Stimulated activated CD8-positive, alpha-beta memory T cell treated with anti-CD3 and anti-CD28 coated beads, Interleukin-15, amount 100 ng/mL, for 4 hours (primary cell): ENCODE results near the gene OTULIN.
A peak's percentile ranks its signal among the peaks of the same experiment; 100 is the strongest.

Source experiments
- DNase-seq, 2 donors: peaks; one replicate each; pipeline ENCODE4 v3.0.0-alpha.2; 2020; ENCODE audit warnings: low read depth in 2 of 2

OTULIN gene

GRCh38 chr5:14664270-14665100 lies at the start of gene OTULIN:
OTULIN (plus strand) TSS chr5:14664718; CDS start chr5:14664826, 108 bp downstream.
- peak; percentile 61 to 83 for DNase-seq

- no peak for DNase-seq
Observed at GRCh38 chr5:14615365-14615764, 49.2 kb upstream of the OTULIN start.

- DNase-seq, result no peak
Observed at GRCh38 chr5:14617441-14617840, 47.1 kb upstream of the OTULIN start.

GRCh38 chr5:14627270-14627669 lies 37.2 kb upstream of the OTULIN start:
- no peak for DNase-seq

GRCh38 chr5:14628346-14628745 lies 36.2 kb upstream of the OTULIN start:
- DNase-seq, result peak in 1 of 2 donors; percentile 29

- no peak for DNase-seq
Observed at GRCh38 chr5:14630671-14631070, 33.8 kb upstream of the OTULIN start.

- no peak for DNase-seq
Observed at GRCh38 chr5:14635656-14636055, 28.9 kb upstream of the OTULIN start.

- no peak for DNase-seq
Observed at GRCh38 chr5:14640765-14641164, 23.8 kb upstream of the OTULIN start.

- no peak for DNase-seq
Observed at GRCh38 chr5:14644623-14645237, 19.8 kb upstream of the OTULIN start.

GRCh38 chr5:14650052-14650451 lies 14.5 kb upstream of the OTULIN start:
- no peak for DNase-seq

GRCh38 chr5:14655146-14655741 lies 9.3 kb upstream of the OTULIN start:
- DNase-seq, result no peak

GRCh38 chr5:14656898-14657297 lies 7.6 kb upstream of the OTULIN start:
- no peak for DNase-seq

- DNase-seq, result no peak
Observed at GRCh38 chr5:14659821-14660607, 4.5 kb upstream of the OTULIN start.

- DNase-seq, result no peak
Observed at GRCh38 chr5:14660833-14661232, 3.7 kb upstream of the OTULIN start.

GRCh38 chr5:14662721-14663260 lies 1.7 kb upstream of the OTULIN start:
- DNase-seq, result no peak

GRCh38 chr5:14663734-14664269 lies 716 bp upstream of the OTULIN start:
- DNase-seq, result no peak

GRCh38 chr5:14665101-14665822 lies 744 bp downstream of the OTULIN start:
- DNase-seq, result no peak

- DNase-seq, result no peak
Observed at GRCh38 chr5:14665949-14666348, 1.4 kb downstream of the OTULIN start.

GRCh38 chr5:14666357-14666756 lies 1.8 kb downstream of the OTULIN start:
- no peak for DNase-seq

GRCh38 chr5:14667290-14667689 lies 2.8 kb downstream of the OTULIN start:
- DNase-seq, result no peak

- DNase-seq, result no peak
Observed at GRCh38 chr5:14667770-14668169, 3.3 kb downstream of the OTULIN start.
